Activated naive CD8-positive, alpha-beta T cell (primary cell): ENCODE results near the gene PPP1R9A.

ENCODE experiments used
- H3K27ac Mint-ChIP-seq: one replicate; pipeline ENCODE4 v1.8.0; 2021; ENCODE audit warnings: mixed read lengths
- H3K27me3 Mint-ChIP-seq: one replicate; pipeline ENCODE4 v1.8.0; 2021; ENCODE audit warnings: mixed read lengths
- H3K36me3 Mint-ChIP-seq: one replicate; pipeline ENCODE4 v1.8.0; 2021; ENCODE audit warnings: mixed read lengths
- H3K4me1 Mint-ChIP-seq: one replicate; pipeline ENCODE4 v1.8.0; 2021; ENCODE audit warnings: low read depth, mixed read lengths
- H3K4me3 Mint-ChIP-seq: one replicate; pipeline ENCODE4 v1.8.0; 2021; ENCODE audit warnings: mild to moderate bottlenecking, mixed read lengths
- H3K9me3 Mint-ChIP-seq: one replicate; pipeline ENCODE4 v1.8.0; 2021; ENCODE audit warnings: low read depth, mixed read lengths

Gene PPP1R9A

GRCh38 chr7:95056107-95056739 is 148.8 kb downstream of the PPP1R9A start:
- Mint-ChIP-seq H3K27me3 (no peaks in the 10 kb centered on the region), H3K27ac (no peak overlapping the region), H3K9me3 (no peaks in the 10 kb centered on the region), H3K4me1 (no peaks in the 10 kb centered on the region), H3K36me3 (no peaks in the 10 kb centered on the region), H3K4me3 (no peak overlapping the region)

GRCh38 chr7:95056901-95057300 is 149.5 kb downstream of the PPP1R9A start:
- no peaks in the 10 kb centered on the region for H3K27me3 Mint-ChIP-seq
- H3K9me3 Mint-ChIP-seq: no peaks in the 10 kb centered on the region
- no peak overlapping the region for H3K4me3 Mint-ChIP-seq
- H3K27ac Mint-ChIP-seq: no peak overlapping the region
- no peaks in the 10 kb centered on the region for H3K4me1 Mint-ChIP-seq
- H3K36me3 Mint-ChIP-seq: no peaks in the 10 kb centered on the region

GRCh38 chr7:95059842-95060313 is 152.5 kb downstream of the PPP1R9A start:
- H3K4me1 Mint-ChIP-seq: no peaks in the 10 kb centered on the region
- no peaks in the 10 kb centered on the region for H3K36me3 Mint-ChIP-seq
- no peaks in the 10 kb centered on the region for H3K27me3 Mint-ChIP-seq
- no peak overlapping the region for H3K4me3 Mint-ChIP-seq
- H3K27ac Mint-ChIP-seq: no peak overlapping the region
- no peaks in the 10 kb centered on the region for H3K9me3 Mint-ChIP-seq

GRCh38 chr7:95062901-95063300 is 155.5 kb downstream of the PPP1R9A start:
- Mint-ChIP-seq H3K36me3 (no peaks in the 10 kb centered on the region), H3K27me3 (no peaks in the 10 kb centered on the region), H3K4me1 (no peaks in the 10 kb centered on the region), H3K27ac (no peak overlapping the region), H3K9me3 (no peaks in the 10 kb centered on the region), H3K4me3 (no peak overlapping the region)

GRCh38 chr7:95066737-95067530 is 159.5 kb downstream of the PPP1R9A start:
- Mint-ChIP-seq H3K4me1 (no peaks in the 10 kb centered on the region), H3K9me3 (no peaks in the 10 kb centered on the region), H3K27me3 (no peaks in the 10 kb centered on the region), H3K4me3 (no peak overlapping the region), H3K36me3 (no peaks in the 10 kb centered on the region), H3K27ac (no peak overlapping the region)

GRCh38 chr7:95088536-95089215 is 181.3 kb downstream of the PPP1R9A start:
- Mint-ChIP-seq H3K9me3 (no peaks in the 10 kb centered on the region), H3K36me3 (no peaks in the 10 kb centered on the region), H3K27ac (no peak overlapping the region), H3K4me3 (no peak overlapping the region), H3K27me3 (no peaks in the 10 kb centered on the region), H3K4me1 (no peaks in the 10 kb centered on the region)

- H3K27me3 Mint-ChIP-seq: no peaks in the 10 kb centered on the region
- no peak overlapping the region for H3K4me3 Mint-ChIP-seq
- H3K4me1 Mint-ChIP-seq: no peaks in the 10 kb centered on the region
- H3K36me3 Mint-ChIP-seq: no peaks in the 10 kb centered on the region
- H3K27ac Mint-ChIP-seq: no peak overlapping the region
- no peaks in the 10 kb centered on the region for H3K9me3 Mint-ChIP-seq
Measured at GRCh38 chr7:95089414-95090315, 182.3 kb downstream of the PPP1R9A start.

GRCh38 chr7:95092324-95092723 is 184.9 kb downstream of the PPP1R9A start:
- H3K9me3 Mint-ChIP-seq: no peaks in the 10 kb centered on the region
- H3K27me3 Mint-ChIP-seq: no peaks in the 10 kb centered on the region
- no peak overlapping the region for H3K4me3 Mint-ChIP-seq
- no peaks in the 10 kb centered on the region for H3K36me3 Mint-ChIP-seq
- H3K27ac Mint-ChIP-seq: no peak overlapping the region
- no peaks in the 10 kb centered on the region for H3K4me1 Mint-ChIP-seq

GRCh38 chr7:95095259-95095965 is 188.0 kb downstream of the PPP1R9A start:
- Mint-ChIP-seq H3K4me1 (no peaks in the 10 kb centered on the region), H3K27ac (no peak overlapping the region), H3K9me3 (no peaks in the 10 kb centered on the region), H3K27me3 (peaks cover 1% of the 10 kb centered on the region), H3K4me3 (no peak overlapping the region), H3K36me3 (no peaks in the 10 kb centered on the region)

GRCh38 chr7:95095966-95096540 is 188.7 kb downstream of the PPP1R9A start:
- H3K27me3 Mint-ChIP-seq: peaks cover 2% of the 10 kb centered on the region
- H3K9me3 Mint-ChIP-seq: no peaks in the 10 kb centered on the region
- H3K4me1 Mint-ChIP-seq: no peaks in the 10 kb centered on the region
- H3K36me3 Mint-ChIP-seq: no peaks in the 10 kb centered on the region
- H3K4me3 Mint-ChIP-seq: no peak overlapping the region
- H3K27ac Mint-ChIP-seq: no peak overlapping the region

- Mint-ChIP-seq H3K9me3 (no peaks in the 10 kb centered on the region), H3K27ac (no peak overlapping the region), H3K4me3 (no peak overlapping the region), H3K36me3 (no peaks in the 10 kb centered on the region), H3K27me3 (peaks cover 2% of the 10 kb centered on the region), H3K4me1 (no peaks in the 10 kb centered on the region)
Measured at GRCh38 chr7:95097291-95097690, 189.9 kb downstream of the PPP1R9A start.

- H3K36me3 Mint-ChIP-seq: no peaks in the 10 kb centered on the region
- peaks cover 2% of the 10 kb centered on the region for H3K27me3 Mint-ChIP-seq
- H3K9me3 Mint-ChIP-seq: no peaks in the 10 kb centered on the region
- no peak overlapping the region for H3K27ac Mint-ChIP-seq
- H3K4me1 Mint-ChIP-seq: no peaks in the 10 kb centered on the region
- H3K4me3 Mint-ChIP-seq: no peak overlapping the region
Measured at GRCh38 chr7:95097851-95098250, 190.5 kb downstream of the PPP1R9A start.

GRCh38 chr7:95099106-95099505 is 191.7 kb downstream of the PPP1R9A start:
- Mint-ChIP-seq H3K36me3 (no peaks in the 10 kb centered on the region), H3K9me3 (no peaks in the 10 kb centered on the region), H3K4me3 (no peak overlapping the region), H3K27ac (no peak overlapping the region), H3K4me1 (no peaks in the 10 kb centered on the region), H3K27me3 (peaks cover 2% of the 10 kb centered on the region)

GRCh38 chr7:95101422-95101821 is 194.0 kb downstream of the PPP1R9A start:
- Mint-ChIP-seq H3K4me1 (no peaks in the 10 kb centered on the region), H3K27me3 (peaks cover 2% of the 10 kb centered on the region), H3K9me3 (no peaks in the 10 kb centered on the region), H3K4me3 (no peak overlapping the region), H3K36me3 (no peaks in the 10 kb centered on the region), H3K27ac (no peak overlapping the region)
